NCI-H1417 (cell line): Measurements from ENCODE around the gene PPP4R4.
"Not testable (repeated sequence)": the region's sequence is repeated elsewhere in the genome, so short reads cannot be mapped to it uniquely, and the experiment has no call there.

Experiments
- DNase-seq, 3 experiments: peaks; one replicate each; lab custom pipeline; 2025; lab: John Stamatoyannopoulos, UW

The PPP4R4 gene

GRCh38 chr14:94143711-94144110 lies 30.4 kb upstream of the PPP4R4 start:
- no peak for DNase-seq

DNA sequence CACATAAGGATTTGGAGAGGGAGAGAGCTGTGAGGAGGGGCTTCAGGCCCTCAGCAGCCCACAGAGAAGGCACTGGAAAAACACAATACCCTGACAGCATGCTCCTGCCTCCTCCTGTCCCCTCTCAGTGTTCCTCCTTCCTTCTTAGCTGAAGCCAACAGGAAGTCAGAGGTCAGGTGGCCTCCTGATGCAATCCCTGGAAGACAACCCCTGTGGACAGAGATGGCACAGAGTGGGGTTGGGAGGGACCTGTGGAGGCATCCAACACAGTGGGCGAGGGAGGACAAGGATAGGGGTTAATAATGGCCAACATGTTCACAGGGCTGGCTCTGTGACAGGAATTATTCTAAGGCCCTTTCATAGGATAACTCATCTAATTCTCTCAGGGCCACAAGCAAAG lies 29.4 kb upstream of the PPP4R4 start:
- DNase-seq: no peak

DNA sequence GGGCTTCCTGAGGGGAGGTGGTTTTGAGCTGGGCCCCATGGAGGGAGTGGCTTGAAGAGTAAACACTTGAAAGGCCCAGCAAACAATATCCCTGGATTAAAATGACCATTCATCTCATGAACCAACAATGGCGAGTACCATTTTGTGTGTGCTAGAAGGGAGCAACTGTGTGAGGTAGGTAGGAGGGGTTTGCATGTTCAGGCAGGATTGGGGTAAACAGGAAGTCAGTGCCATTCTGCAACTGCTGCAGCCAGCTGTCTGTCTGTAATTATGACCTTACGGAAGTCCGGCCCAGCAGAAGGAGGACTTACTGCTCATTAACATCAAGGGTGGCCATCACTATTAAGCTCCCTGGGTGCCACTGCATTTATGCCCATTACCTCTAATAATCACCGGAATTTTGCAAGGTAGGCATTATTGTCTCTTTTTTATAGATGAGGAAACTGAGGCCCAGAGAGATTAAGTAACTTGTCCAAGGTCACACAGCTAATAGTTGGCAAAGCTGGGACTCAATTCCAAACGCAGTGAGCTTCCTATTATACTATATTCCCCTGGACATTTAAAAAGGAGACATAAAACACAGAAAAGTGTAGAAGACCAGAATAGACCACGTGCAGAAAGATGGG lies 28.1 kb upstream of the PPP4R4 start:
- DNase-seq: peak in 2 of 3 experiments; percentile 72 to 96

- no peak for DNase-seq
Observed at GRCh38 chr14:94152676-94153075, 21.4 kb upstream of the PPP4R4 start.

- no peak for DNase-seq
Observed at GRCh38 chr14:94153750-94154342, 20.3 kb upstream of the PPP4R4 start.

DNA sequence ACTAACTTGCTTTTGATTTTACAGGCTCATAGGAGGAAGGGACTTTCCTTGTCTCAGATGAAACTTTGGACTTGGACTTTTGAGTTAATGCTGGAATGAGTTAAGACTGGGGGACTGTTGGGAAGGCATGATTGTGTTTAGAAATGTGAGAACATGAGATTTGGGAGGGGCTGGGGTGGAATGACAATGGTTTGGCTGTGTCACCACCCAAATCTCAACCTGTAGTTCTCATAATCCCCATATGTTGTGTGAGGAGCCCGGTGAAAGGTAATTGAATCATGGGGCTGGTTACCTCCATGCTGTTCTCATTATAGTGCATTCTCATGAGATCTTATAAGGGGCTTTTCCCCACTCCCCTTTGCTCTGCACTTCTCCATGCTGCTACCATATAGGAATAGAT lies 18.0 kb upstream of the PPP4R4 start:
- not testable (repeated sequence) for DNase-seq

DNA sequence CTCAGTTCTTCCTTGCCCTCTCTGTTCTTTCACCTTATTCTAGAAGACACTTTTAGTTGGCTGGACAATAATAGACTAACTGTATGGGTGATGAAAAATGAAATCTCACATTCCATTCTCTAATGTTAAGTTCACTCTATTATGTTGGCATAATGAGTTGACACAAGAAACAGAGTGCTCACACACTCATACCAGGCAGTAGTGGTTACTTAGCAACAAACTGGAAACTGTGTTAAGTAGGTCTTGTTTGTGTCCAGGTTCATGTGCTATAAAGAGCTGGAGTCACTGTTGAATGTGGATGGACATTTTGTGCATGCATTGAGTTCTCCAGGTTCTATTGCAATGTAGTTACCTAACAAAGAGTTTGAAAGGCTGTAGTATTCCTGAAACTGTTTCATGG lies 16.9 kb upstream of the PPP4R4 start:
- peak; percentile 24 to 89 (median 43) for DNase-seq

GRCh38 chr14:94158239-94158883 lies 15.8 kb upstream of the PPP4R4 start:
- peak in 1 of 3 experiments; percentile 24 for DNase-seq

DNA sequence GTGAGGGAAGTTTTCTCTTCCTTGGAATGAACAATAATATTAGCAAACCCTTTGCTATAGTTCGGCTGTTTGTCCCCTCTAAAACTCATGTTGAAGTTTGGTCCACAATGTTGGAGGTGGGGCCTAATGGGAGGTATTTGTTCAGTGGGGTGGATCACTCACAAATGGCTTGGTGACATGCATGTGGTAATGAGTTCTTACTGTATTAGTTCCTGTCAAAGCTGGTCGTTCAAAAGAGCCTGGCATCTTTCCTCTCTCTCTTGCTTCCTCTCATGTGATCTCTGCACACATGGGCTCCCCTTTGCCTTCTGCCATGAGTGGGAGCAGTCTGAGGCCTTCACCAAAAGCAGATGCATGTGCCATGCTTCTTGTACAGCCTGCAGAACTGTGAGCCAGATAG lies 13.1 kb upstream of the PPP4R4 start:
- no peak for DNase-seq

GRCh38 chr14:94161981-94162380 lies 12.1 kb upstream of the PPP4R4 start:
- DNase-seq: no peak

- no peak for DNase-seq
Observed at GRCh38 chr14:94162466-94162865, 11.7 kb upstream of the PPP4R4 start.

GRCh38 chr14:94163796-94164195 lies 10.3 kb upstream of the PPP4R4 start:
- DNase-seq: peak in 1 of 3 experiments; percentile 16

GRCh38 chr14:94164685-94165431 lies 9.3 kb upstream of the PPP4R4 start:
- DNase-seq: peak in 2 of 3 experiments; percentile 77 to 86

DNA sequence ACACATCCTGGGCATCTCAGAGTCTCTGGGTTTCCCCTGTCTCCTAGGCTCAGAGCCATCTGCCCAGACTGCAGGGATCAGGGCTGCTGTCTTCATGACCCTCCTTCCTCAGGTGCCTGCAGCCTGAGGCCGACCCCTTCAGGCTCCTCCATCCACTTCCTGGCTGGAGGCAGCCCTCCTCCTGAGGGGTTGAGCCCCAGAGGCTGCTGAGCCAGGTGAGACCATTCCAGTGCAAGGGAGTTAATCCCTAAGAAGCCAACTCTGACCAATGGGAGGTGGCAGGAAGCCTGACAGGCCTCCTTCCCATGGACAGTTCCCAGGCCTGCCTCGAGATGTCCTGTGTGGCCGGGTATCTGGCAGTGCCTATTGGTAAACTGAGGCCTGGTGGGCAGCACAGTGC lies 8.4 kb upstream of the PPP4R4 start:
- DNase-seq: no peak

GRCh38 chr14:94170136-94170535 lies 4.0 kb upstream of the PPP4R4 start:
- DNase-seq: no peak

- DNase-seq: no peak
Observed at GRCh38 chr14:94171208-94171607, 2.9 kb upstream of the PPP4R4 start.

DNA sequence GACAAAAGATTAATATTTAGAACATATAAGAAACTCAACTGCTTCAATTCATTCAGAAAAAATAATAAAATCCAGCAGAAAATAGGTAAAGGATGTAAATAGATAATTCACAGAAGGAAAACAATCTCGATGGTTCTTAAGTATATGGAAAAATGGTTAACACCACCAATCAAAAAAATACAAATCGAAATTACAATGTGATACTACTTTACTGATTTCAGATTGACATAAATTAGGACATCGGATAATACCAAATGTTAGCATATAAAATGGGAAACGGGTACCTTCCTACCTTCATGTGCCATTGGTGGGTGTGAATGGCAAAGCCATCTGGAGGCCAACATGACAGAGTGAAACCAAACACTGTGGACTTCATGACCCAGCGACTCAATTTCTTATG lies 1.6 kb upstream of the PPP4R4 start:
- no peak for DNase-seq

DNA sequence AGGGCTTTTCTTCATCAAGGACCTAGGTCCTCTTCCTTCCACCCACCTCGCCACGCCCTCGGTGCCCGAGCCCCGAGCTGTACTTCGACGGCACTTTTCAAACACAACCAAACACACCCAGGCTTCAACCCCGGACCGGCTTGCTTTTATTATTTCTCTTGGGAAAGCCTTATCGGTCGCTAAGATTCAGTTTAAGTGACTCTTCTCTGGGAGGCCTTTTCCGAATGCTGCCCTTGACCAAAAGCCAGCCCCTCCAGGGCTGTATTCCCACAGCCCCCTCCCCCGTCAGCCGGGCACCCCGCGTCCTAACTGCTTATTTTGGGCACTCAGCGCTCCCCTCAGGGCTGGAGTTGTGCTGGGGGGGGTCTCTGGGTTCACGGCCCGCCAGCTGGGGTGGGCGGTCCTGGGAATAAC lies 644 bp upstream of the PPP4R4 start:
- DNase-seq: no peak

GRCh38 chr14:94174604-94175010 lies 485 bp downstream of the PPP4R4 start:
- DNase-seq: no peak

GRCh38 chr14:94175011-94175745 lies 1.1 kb downstream of the PPP4R4 start:
- DNase-seq: peak in 2 of 3 experiments; percentile 68 to 71

- peak in 1 of 3 experiments; percentile 48 for DNase-seq
Observed at GRCh38 chr14:94175747-94176146, 1.6 kb downstream of the PPP4R4 start.

GRCh38 chr14:94176808-94177207 lies 2.7 kb downstream of the PPP4R4 start:
- DNase-seq: no peak
